Measurements from ENCODE around the gene ADCY2. TPM values are rescaled to one million over a fixed set of nuclear protein-coding genes. Genes with fewer than 3 reads are reported as not detected.

ADCY2 gene
- total RNA-seq, 1 experiment from 2014 or later: not detected

DNA sequence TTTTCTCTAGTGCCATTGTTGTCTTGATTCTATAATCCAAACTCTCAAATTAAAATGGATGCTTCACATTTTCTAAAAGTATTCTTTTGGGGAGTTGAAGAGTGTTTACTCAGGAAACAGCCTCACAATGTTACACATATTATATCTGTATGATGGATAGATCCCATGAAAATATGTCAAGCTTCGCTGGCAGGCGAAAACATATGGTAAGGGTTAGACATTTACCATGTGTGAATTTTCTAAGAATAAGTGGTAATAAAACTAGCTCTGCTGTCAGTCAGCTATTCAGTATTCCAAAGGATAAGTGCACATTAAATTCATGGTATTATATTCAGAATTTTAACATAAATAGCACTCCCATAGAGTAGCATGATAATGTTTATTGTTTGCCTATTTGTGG lies 13.3 kb upstream of the ADCY2 start:
- intact Hi-C loops (cut with micrococcal nuclease): no loop called here
- H3K4me1 Mint-ChIP-seq (ENCODE audit: insufficient read depth, unreplicated experiment): no peaks in the 10 kb centered on the region

DNA sequence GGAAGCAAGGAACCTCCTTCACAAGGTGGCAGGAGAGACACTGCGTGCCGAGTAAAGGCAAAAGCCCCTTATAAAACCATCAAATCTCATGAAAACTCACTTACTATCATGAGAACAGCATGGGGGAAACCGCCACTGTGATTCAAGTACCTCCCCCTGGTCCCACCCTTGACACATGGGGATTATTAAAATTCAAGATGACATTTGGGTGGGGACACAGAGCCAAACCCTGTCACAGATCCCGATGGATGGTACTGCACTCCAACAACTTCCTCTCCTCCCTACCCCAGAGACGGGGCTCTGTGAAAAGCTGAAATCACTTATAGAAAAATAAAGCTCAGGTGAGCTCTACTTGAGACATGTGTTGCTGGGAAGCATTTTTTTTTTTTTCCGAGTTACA lies 10.3 kb upstream of the ADCY2 start:
- Mint-ChIP-seq H3K36me3 (ENCODE audit: insufficient read depth, unreplicated experiment) (no peaks in the 10 kb centered on the region), H3K9me3 (ENCODE audit: unreplicated experiment) (peaks cover 13% of the 10 kb centered on the region), H3K27me3 (ENCODE audit: insufficient read depth, unreplicated experiment) (peaks cover 12% of the 10 kb centered on the region), H3K4me1 (ENCODE audit: insufficient read depth, unreplicated experiment) (no peaks in the 10 kb centered on the region), H3K4me3 (ENCODE audit: unreplicated experiment) (no peak overlapping the region), H3K27ac (ENCODE audit: low read depth, unreplicated experiment) (no peak overlapping the region)
- POLR2A ChIA-PET: no interaction called here
- DNase-seq (ENCODE audit: unreplicated experiment): no peak
- CTCF ChIA-PET: interaction anchor here (0.6 to 0.7 kb wide), 3 partner anchors 192 to 640 kb away, joined by 3 read pairs; no protein-coding TSS in a partner anchor
- intact Hi-C loops (cut with micrococcal nuclease): no loop called here
- TF ChIP-seq CTCF (IDR thresholded peaks at IDR 0.05; ENCODE audit: unreplicated experiment): no peak
- BruUV-seq (replicated peaks): no TSS peak

More for the DNA sequence above, 13.3 kb upstream of the ADCY2 start:
- Mint-ChIP-seq H3K9me3 (ENCODE audit: unreplicated experiment) (peaks cover 8% of the 10 kb centered on the region), H3K27ac (ENCODE audit: low read depth, unreplicated experiment) (no peak overlapping the region), H3K27me3 (ENCODE audit: insufficient read depth, unreplicated experiment) (peaks cover 12% of the 10 kb centered on the region), H3K4me3 (ENCODE audit: unreplicated experiment) (no peak overlapping the region), H3K36me3 (ENCODE audit: insufficient read depth, unreplicated experiment) (no peaks in the 10 kb centered on the region)
- no peak for TF ChIP-seq CTCF (IDR thresholded peaks at IDR 0.05; ENCODE audit: unreplicated experiment)
- BruUV-seq (replicated peaks): no TSS peak
- no peak for DNase-seq (ENCODE audit: unreplicated experiment)
- ChIA-PET POLR2A (no interaction called here), CTCF (no interaction called here)

GRCh38 chr5:7388553-7388952 lies 7.4 kb upstream of the ADCY2 start:
- Mint-ChIP-seq H3K27ac (ENCODE audit: low read depth, unreplicated experiment) (no peak overlapping the region), H3K9me3 (ENCODE audit: unreplicated experiment) (peaks cover 13% of the 10 kb centered on the region), H3K36me3 (ENCODE audit: insufficient read depth, unreplicated experiment) (no peaks in the 10 kb centered on the region), H3K27me3 (ENCODE audit: insufficient read depth, unreplicated experiment) (peaks cover 10% of the 10 kb centered on the region), H3K4me3 (ENCODE audit: unreplicated experiment) (no peak overlapping the region), H3K4me1 (ENCODE audit: insufficient read depth, unreplicated experiment) (no peaks in the 10 kb centered on the region)
- TF ChIP-seq CTCF (IDR thresholded peaks at IDR 0.05; ENCODE audit: unreplicated experiment): no peak
- intact Hi-C loops (cut with micrococcal nuclease): no loop called here
- ChIA-PET CTCF (interaction anchor here (0.6 kb wide), 1 partner anchor 568 kb away, joined by 3 read pairs; no protein-coding TSS in a partner anchor), POLR2A (interaction anchor here (0.6 kb wide), 1 partner anchor 484 kb away, joined by 3 read pairs; no protein-coding TSS in a partner anchor)
- BruUV-seq (replicated peaks): no TSS peak
- DNase-seq (ENCODE audit: unreplicated experiment): no peak

DNA sequence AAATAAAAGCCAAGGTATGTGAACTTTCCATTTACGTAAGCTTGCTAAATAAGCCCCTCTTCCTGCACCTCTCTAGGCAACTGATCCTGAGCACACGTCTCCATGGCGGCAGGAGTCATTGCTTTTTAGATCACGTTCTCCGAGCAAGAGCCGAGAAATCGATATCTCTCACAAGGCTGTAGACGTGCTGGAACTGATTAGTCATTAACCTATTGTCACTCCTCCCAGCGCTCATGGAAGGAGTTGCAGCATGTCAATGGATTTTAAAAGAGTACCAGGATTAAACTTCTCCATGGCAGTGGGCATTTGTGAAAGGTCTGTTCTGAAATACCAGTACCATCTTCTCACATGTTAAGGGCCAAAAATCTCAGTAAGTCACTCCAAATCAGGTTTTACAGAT lies 4.7 kb upstream of the ADCY2 start:
- H3K36me3 Mint-ChIP-seq (ENCODE audit: insufficient read depth, unreplicated experiment): no peaks in the 10 kb centered on the region
- H3K9me3 Mint-ChIP-seq (ENCODE audit: unreplicated experiment): peaks cover 5% of the 10 kb centered on the region
- no peak overlapping the region for H3K27ac Mint-ChIP-seq (ENCODE audit: low read depth, unreplicated experiment)
- no peak overlapping the region for H3K4me3 Mint-ChIP-seq (ENCODE audit: unreplicated experiment)
- CTCF ChIA-PET: interaction anchor here (0.6 to 1.8 kb wide), 5 partner anchors 30 to 626 kb away, joined by 3 to 5 read pairs (median 3); no protein-coding TSS in a partner anchor
- intact Hi-C loops (cut with micrococcal nuclease): no loop called here
- POLR2A ChIA-PET: no interaction called here
- no peaks in the 10 kb centered on the region for H3K27me3 Mint-ChIP-seq (ENCODE audit: insufficient read depth, unreplicated experiment)
- TF ChIP-seq CTCF (IDR thresholded peaks at IDR 0.05; ENCODE audit: unreplicated experiment): no peak
- H3K4me1 Mint-ChIP-seq (ENCODE audit: insufficient read depth, unreplicated experiment): no peaks in the 10 kb centered on the region
- BruUV-seq (replicated peaks): no TSS peak
- DNase-seq (ENCODE audit: unreplicated experiment): no peak

All from MCF 10A (cell line).